ENCODE data around the gene IFT22.
"Not testable (repeated sequence)": the region's sequence is repeated elsewhere in the genome, so short reads cannot be mapped to it uniquely, and the experiment has no call there.

IFT22 gene

DNA sequence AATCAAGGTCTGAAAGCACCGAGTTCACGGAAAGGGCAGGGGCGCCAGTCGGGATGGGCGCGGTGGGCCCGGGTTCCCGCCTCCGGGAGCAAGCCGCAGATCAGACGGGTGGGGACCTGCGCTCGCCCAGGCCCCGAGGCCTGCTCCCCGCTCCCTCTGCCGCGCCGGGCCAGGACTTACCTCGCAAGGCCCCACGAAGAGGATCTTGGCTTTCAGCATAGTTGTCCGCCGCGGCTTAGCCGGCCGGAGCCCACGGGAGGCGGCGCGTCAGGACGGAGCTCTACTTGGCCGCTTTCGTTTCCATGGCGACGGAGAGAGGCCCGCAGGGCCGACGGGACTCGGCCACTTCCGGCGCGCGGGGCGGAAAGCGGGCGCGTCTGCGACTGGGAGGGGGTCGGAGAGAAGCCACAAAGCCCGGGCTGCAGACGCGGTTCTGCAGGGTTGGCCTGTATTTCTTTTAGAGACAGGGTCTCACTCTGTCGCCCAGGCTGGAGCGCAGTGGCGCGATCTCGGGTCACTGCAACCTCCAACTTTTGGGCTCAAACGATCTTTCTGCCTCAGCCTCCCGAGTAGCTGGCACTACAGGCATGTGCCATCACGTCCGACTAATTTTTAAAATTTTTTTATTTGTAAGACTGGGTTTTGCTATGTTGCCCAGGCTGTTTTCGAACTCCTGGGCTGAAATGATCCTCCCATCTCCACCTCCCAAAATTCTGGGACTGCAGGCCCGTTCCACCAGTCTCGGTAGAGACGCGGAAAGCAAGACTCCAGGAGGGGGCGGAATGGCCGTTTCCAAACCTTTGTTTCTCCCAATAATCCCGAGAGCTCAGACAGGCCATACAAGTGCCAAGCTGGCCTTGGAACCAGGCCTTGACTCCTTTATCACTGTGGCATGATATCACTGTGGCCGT lies at the start of gene IFT22:
Gene IFT22 (minus strand): TSS at position 322 of the 911 bp plus-strand sequence. CDS start 103 bp downstream, at position 219.
- in situ Hi-C loops (cut with HindIII; ENCODE audit: low sequenced_read_pairs) = no loop called here

DNA sequence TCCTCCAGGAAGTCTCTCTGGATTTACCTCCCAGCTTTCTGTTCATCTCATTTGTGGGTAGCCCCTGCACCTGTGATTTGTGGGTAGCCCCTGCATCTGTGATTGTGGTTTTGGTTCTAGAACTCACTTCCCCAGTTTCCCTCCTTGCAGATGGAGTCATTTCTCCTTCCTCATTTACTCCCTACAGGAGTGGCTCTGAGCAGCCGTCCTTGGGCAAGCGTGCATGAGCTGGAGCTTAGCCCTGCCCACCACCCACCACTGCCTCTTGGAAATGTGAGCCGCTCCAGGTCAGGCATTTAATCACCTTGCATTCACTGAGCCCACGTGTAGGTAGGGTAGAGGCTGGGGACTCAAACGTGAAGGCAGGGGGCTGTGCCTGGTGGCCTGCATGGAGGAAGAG lies 49.2 kb upstream of the IFT22 start:
- in situ Hi-C loops (cut with HindIII; ENCODE audit: low sequenced_read_pairs) = no loop called here

DNA sequence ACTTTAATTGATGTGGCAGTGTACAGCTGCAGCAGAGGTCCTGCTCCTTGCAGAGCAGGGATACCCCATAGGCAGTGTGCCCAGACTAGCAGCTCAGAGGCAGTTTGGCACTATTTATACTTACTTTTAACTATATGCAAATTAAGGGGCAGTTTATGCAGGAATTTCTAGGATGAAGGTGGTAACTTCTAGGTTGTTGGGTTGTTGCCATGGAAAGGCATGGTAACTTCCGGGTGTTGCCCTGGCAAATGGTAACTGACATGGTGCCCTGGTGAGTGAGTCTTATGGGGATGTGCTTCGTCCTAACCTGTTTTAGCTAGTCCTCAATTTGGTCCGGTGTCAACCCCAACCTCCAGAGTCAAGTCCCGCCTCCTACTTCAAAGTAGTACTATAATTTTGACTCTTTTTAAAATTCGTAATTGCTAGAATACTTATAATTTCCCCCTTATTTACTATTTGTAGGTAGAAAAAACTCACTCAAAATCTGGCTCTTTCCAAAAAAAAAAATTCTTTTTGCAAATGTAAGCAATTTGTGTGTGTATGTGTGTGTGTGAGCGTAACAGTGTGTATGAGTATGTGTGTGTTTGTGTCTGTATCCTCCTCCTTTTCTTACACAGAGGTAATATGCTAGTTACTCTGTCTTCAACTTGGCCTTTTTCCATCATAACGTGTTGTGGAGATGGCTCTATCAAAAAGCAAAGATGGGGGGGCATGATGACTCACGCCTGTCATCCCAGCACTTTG lies 47.0 kb upstream of the IFT22 start:
- in situ Hi-C loops (cut with HindIII; ENCODE audit: low sequenced_read_pairs) = no loop called here

DNA sequence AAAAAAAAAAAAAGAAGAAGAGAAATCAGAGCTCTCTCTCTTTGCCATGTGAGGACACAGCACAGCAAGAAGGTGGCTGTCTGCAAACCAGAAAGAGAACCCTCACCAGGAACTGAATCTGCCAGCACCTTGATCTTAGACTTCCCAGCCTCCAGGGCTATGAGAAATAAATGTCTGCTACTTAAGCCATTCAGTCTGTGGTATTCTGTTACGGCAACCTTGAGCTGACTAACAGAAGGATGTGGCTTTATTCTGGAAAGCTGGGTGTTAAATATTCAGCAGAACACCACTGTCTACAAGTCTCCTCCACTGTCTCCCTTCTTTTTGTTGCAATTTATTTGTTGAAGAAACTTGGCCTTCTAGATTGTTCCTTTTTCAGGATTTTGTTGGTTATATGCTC lies 46.1 kb upstream of the IFT22 start:
- in situ Hi-C loops (cut with HindIII; ENCODE audit: low sequenced_read_pairs) = no loop called here

DNA sequence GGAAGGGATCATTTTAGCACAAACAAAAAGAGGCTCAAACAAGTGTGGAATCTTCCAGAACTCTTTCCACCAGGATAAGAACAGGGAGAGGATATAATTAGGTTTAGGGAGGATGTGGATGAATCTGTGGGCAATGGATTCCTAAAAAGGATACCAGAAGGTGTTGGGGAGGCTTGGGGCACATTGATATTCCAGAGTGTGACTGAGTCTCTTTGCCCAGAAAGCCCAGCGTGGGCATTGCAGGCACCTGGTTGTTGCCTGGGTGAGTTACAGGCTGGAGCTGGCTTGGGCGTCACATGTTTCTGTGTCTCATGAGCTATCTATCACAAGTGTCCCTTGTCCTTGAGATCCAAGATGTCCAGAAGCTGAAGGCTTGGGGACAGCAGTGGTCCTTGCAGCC lies 44.3 kb upstream of the IFT22 start:
- in situ Hi-C loops (cut with HindIII; ENCODE audit: low sequenced_read_pairs) = no loop called here

DNA sequence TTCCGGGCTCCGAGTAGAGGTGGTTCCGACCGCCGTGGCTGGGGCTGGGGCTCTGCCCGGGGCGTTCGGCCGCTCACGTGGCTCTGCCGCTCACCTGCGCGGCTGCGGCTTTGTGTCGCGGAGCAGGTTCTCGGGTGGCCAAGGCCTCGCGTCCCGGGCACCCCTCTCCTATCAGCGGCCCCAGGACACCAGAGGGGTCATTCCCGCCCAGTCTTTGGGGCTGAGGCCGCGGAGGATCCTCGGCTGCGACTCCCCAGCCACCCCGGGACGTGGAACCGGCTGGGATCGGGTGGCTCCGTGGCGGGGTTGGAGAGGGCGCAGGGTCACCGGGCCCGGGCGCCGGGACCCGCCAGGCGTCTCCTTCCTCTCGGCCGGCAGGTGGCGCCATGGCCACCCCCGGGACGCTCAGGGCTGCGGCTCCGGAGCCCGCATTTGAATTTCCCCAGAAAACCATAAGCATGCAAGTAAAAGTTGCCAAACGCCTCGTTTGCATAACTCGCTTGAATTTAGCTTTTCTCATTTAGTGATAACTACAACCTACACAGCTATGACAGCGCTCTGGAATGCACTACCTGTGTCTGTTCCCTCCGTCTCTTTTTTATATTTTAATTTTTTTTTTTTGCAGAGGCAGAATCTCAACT lies 42.2 kb upstream of the IFT22 start:
- in situ Hi-C loops (cut with HindIII; ENCODE audit: low sequenced_read_pairs) = no loop called here

DNA sequence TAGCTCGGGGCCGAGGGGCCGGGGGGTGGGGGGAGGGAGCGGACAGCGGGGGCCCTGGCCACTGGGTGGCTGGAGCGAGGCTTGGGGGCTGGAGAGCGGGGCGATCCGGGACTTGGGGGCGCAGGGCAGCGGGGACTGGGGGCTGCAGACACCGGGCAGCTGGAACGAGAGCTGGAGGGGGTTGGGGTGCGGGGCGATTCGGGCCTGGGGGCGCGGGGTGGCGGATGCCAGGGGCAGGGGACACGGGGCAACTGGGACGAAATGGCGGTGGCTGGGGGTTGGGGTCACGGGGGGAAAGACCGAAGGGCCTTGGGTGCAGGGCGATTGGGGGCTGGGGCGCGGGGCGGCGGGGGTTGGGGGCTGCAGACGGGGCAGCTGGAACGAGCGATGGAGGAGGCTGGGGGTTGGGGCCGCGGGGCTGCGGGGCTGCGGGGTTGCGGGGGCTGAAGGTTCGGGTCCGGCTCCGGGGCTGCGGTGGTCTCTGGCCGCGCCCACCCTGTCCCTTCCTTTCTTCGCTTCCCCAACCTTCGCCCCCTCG lies 41.7 kb upstream of the IFT22 start:
- in situ Hi-C loops (cut with HindIII; ENCODE audit: low sequenced_read_pairs) = no loop called here

DNA sequence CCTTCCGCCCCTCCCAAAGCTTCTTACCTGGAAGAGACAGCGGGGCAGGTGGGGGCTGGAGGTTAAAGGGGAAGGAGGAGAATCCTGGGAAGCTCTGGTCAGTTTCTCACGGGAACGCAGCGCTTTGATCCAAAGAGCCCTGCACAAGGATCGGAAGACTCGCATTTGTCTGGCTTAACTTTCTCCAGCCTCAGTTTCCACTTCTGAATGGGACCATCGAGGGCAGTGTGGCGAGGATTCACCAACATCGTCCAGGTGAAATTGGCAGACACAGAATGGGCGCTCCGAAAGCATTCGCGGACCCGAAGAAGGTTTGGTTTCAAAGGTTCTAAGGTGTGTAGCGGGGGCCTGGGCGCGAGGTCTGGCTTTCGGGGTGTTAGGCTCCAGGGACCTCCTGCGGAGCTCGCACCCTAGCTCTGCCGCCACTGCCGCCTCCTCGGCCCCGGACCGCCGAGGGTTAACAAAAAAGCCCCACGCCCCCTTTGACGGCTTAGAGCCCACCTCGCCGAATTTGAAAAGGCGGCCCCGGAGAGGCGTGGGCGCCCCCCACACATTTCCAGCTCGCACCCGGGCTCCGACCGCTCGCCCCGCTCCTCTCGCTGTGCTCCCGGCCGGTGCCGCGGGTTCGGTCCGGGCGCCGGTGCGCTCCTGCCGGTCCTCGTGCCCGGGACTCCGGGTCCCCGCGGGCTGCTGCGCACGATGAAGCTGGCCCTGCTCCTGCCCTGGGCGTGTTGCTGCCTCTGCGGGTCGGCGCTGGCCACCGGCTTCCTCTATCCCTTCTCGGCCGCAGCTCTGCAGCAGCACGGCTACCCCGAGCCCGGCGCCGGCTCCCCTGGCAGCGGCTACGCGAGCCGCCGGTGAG lies 41.0 kb upstream of the IFT22 start, which contains the start of gene COL26A1:
Gene COL26A1 (plus strand): TSS at position 542 of the 862 bp plus-strand sequence. CDS start 158 bp downstream, at position 700.
- in situ Hi-C loops (cut with HindIII; ENCODE audit: low sequenced_read_pairs) = no loop called here

DNA sequence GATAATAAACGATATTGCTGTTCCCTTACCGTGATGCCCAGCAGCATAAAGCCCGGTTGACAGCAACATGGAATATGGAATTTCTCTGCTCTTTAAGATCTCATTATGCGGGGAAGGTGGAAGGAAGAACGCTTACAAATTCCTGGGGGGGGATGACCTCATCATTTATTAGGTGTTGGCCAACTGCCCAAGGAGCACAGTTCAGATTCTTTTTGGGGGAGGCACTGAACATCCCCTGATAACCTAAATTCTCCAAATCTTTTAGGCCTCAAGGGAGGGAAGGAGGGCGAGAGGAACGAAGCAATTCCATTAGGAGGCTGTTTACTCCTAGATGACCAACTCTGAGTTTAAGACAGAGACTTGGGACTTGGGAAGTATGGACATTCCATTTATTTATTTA lies 35.8 kb upstream of the IFT22 start:
- in situ Hi-C loops (cut with HindIII; ENCODE audit: low sequenced_read_pairs) = no loop called here

DNA sequence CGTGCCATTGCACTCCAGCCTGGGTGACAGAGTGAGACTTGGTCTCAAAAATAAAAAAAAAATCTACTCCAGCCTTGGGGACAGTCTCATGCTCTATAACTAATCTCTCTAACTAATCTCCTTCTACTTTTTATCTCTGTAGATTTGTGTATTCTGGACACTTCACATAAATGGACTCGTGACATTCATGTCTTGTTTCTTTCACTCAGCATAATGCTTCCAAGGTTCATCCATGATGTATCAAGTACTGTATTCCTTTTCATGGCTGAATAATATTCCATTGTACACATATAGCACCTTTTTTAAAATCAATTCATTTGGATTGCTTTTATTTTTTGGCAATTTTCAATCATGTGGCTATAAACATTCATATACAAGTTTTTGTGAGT lies 31.3 kb upstream of the IFT22 start:
- in situ Hi-C loops (cut with HindIII; ENCODE audit: low sequenced_read_pairs) = no loop called here

DNA sequence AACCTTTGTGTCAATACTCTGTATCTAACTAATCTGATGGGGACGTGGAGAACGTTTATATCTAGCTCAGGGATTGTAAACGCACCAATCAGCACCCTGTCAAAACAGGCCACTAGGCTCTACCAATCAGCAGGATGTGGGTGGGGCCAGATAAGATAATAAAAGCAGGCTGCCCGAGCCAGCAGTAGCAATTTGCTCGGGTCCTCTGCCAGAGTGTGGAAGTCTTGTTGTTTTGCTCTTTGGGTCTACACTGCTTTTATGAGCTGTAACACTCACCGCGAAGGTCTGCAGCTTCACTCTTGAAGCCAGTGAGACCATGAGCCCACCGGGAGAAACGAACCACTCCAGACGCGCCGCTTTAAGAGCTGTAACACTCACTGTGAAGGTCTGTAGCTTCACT lies 27.7 kb upstream of the IFT22 start:
- in situ Hi-C loops (cut with HindIII; ENCODE audit: low sequenced_read_pairs) = not testable (repeated sequence)

DNA sequence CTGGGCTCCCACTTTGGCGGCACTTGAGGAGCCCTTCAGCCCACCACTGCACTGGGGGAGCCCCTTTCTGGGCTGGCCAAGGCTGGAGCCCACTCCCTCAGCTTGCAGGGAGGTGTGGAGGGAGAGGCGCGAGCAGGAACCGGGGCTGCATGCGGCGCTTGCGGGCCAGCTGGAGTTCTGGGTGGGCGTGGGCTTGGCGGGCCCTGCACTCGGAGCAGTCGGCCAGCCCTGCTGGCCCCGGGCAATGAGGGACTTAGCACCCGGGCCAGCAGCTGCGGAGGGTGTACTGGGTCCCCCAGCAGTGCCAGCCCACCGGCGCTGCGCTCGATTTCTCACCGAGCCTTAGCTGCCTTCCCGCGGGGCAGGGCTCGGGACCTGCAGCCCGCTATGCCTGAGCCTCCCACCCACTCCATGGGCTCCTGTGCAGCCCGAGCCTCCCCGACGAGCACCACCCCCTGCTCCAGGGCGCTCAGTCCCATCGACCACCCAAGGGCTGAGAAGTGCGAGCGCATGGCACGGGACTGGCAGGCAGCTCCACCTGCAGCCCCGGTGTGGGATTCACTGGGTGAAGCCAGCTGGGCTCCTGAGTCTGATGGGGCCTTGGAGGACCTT lies 26.9 kb upstream of the IFT22 start:
- in situ Hi-C loops (cut with HindIII; ENCODE audit: low sequenced_read_pairs) = not testable (repeated sequence)

DNA sequence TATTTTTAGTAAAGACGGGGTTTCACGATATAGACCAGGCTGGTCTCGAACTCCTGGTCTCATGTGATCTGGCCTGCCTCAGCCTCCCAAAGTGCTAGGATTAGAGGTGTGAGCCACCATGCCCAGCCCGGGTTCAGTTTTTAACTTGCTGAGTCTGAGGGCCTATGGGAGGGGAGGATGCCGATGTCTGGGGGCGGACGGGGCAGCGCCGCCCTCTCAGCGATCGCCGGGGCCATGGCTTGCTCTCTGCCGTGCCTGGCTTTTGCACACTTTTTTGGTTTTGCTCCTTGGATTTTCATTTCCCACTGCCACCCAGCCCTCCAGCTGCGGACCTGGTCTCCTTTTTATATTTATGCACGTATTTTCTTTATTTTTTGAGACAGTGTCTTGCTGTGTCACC lies 25.9 kb upstream of the IFT22 start:
- in situ Hi-C loops (cut with HindIII; ENCODE audit: low sequenced_read_pairs) = no loop called here

DNA sequence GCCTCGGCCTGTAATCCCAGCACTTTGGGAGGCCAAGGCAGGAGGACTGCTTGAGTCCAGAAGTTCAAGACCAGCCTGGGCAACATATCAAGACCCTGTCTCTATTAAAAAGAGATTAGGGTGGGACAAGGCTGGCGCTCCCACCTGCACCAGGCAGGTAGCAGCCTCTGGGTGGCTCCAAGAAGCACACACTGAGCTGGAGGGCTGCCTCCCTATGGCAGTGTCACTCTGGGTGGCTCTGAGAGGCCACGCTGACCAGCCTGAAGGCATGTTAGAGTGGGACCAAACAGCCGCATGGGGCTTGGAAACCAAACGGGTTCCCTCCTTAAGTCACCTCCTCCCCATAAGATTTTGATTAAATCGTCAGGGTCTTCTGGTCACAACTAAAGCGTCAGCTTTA lies 21.3 kb upstream of the IFT22 start:
- in situ Hi-C loops (cut with HindIII; ENCODE audit: low sequenced_read_pairs) = no loop called here

DNA sequence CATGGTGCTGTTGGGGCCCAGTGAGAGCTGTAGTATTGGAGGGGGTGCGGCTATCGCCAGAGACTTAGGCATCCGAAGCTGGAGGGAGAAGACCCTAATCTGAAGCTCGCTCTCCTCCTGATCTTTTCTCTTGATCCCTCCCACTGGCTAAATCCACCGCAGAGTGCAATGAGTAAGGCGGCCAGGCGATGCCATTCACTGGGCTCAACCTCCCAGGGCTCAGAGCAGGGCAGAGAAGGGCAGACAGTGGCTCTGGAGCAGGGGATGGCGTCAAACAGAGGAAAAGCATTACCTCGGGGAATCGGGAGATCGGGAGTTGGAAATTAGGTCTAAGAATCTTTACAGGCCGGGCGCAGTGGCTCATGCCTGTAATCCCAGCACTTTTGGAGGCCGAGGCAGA lies 18.8 kb upstream of the IFT22 start:
- in situ Hi-C loops (cut with HindIII; ENCODE audit: low sequenced_read_pairs) = no loop called here

DNA sequence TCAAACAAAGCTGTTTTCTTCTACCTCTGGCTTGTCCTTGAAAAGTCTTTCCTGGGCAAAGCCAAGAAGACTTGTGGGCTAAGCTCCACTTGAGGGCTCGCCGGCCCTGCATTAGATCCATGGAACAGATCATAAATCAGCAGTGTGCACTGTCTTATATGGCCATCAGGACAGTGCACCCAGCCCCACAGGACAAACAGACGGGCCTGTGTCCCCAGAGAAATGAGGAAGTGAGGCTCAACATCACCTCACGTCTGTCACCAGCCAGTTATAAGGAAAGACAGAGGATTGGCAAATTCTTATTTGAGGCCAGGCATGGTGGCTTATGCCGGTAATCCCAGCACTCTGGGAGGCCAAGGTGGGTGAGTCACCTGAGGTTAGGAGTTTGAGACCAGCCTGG lies 12.3 kb upstream of the IFT22 start:
- in situ Hi-C loops (cut with HindIII; ENCODE audit: low sequenced_read_pairs) = no loop called here

DNA sequence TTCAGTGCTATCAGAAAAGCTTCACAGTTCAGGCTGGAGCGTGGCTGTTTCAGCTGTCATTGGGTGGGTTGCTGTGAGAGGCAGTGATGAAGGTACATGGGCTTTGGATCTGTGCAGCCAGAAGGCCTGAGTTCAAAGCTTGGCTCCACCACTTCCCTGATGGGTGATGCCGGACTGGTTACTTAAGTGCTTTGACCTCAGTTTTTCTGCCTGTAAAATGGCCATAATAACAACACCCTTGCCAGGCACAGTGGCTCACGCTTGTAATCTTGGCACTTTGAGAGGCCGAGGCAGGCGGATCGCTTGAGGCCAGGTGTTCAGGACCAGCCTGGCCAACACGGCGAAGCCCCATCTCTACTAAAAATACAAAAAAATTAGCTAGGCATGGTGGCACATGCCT lies 10.4 kb upstream of the IFT22 start:
- in situ Hi-C loops (cut with HindIII; ENCODE audit: low sequenced_read_pairs) = no loop called here

DNA sequence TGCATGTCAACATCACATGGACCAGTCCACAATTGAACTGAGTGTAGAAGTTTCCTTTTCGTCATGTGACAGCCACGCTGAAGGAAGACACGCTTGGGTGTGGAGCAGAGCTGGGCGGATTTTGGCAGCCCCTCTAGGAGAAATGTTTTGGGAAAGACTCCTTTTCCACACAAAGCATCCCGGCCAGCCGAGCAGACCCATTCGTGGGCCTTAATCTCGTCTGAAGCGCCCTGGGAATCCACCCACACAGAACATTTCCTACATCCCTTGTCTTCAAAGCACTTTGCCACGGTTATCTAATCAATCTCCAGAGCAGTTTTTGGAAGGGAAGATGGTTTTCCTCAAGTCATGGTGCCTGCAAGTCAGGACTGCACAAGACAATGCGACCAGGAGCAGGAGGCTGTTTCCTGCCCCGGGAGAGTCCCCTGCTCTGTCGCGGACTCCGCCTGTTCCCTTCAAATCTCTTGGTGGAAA lies 8.4 kb upstream of the IFT22 start:
- in situ Hi-C loops (cut with HindIII; ENCODE audit: low sequenced_read_pairs) = no loop called here

DNA sequence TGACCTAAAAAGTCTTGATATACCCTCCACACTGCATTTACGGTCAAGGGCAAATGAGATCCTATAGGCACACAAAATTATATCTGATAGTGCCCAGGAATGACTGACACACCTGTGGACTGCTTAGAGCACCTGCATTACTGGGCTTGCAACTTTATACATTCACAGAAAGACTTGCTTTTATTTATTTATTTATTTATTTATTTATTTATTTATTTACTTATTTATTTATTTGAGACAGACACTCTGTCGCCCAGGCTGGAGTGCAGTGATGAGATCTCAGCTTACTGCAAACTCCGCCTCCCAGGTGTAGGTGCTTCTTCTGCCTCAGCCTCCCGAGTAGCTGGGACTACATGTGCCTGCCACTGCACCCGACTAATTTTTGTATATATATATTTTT lies 6.5 kb upstream of the IFT22 start:
- in situ Hi-C loops (cut with HindIII; ENCODE audit: low sequenced_read_pairs) = no loop called here

DNA sequence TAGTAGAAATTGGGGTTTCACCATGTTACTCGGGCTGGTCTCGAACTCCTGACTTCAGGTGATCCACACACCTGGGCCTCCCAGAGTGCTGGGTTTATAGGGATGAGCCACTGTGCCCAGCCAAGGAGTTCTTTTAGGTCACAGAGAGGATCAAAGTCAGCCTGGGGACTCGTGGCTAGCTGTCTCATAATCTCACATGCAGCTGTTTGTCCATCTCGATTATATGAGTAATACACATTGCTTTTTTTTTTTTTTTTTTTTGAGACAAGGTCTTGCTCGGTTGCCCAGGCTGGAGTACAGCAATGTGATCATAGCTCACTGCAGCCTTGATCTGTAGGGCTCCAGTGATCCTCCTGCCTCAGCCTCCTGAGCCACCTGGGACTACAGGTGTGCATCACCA lies 2.2 kb downstream of the IFT22 start:
- in situ Hi-C loops (cut with HindIII; ENCODE audit: low sequenced_read_pairs) = no loop called here
